ENCODE data around the gene CARS2. TPM values are rescaled to one million over a fixed set of nuclear protein-coding genes. Genes with fewer than 3 reads are reported as not detected.
"Not testable (repeated sequence)": the region's sequence is repeated elsewhere in the genome, so short reads cannot be mapped to it uniquely, and the experiment has no call there.

CARS2 gene, protein sequence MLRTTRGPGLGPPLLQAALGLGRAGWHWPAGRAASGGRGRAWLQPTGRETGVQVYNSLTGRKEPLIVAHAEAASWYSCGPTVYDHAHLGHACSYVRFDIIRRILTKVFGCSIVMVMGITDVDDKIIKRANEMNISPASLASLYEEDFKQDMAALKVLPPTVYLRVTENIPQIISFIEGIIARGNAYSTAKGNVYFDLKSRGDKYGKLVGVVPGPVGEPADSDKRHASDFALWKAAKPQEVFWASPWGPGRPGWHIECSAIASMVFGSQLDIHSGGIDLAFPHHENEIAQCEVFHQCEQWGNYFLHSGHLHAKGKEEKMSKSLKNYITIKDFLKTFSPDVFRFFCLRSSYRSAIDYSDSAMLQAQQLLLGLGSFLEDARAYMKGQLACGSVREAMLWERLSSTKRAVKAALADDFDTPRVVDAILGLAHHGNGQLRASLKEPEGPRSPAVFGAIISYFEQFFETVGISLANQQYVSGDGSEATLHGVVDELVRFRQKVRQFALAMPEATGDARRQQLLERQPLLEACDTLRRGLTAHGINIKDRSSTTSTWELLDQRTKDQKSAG
- 100 to 1,000 TPM in 1 of 2 donors, 10 to 100 TPM in 1; 58.1 to 112 TPM for total RNA-seq

DNA sequence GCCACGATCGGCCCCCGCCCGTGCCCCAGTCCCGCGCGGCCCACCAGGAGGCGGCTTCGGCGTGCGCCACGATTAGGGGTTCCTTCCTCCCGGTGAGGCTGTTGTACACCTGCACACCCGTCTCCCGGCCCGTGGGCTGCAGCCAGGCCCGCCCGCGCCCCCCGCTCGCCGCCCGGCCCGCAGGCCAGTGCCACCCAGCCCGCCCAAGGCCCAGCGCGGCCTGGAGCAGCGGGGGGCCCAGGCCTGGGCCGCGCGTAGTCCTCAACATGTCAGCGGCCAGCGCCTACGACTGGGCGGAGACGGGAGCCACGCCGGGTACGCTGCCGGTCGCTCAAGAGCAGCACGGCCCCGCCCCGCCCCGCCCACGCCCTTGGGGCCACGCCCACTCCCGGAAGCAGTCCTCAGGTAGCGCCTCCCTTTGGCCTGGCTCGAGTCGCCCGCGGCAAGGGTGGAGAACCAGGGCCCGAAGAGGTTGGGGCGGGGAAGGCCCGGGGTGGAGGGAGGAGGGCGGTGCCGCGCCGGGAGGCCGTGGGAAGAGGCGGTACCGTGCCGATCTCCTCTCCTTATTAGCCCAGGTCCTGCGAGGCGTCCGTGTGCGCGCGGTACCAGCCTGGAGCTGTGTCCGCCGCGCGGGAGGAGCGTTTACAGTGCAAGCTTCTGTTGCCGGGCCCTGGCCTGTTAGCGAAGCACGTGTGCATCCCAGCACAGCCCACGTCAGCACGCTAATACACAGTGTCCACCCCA, at the start of gene CARS2:
Gene CARS2 (minus strand): TSS at position 291 of the 744 bp plus-strand sequence. CDS start 23 bp downstream, at position 268.
- ATAC-seq (peak; percentile 98 to 99), DNase-seq (ENCODE audit: low spot score) (peak; percentile 96)
- Mint-ChIP-seq H3K27ac (peak within 1 kb of the TSS; percentile 77 to 78), H3K36me3 (peaks cover 10% of the 10 kb centered on the region), H3K4me3 (peak within 1 kb of the TSS; percentile 85), H3K4me1 (ENCODE audit: low read depth in 2 of 2) (peaks cover 22 to 30% of the 10 kb centered on the region in 2 donors), H3K27me3 (no peaks in the 10 kb centered on the region), H3K9me3 (no peaks in the 10 kb centered on the region)

DNA sequence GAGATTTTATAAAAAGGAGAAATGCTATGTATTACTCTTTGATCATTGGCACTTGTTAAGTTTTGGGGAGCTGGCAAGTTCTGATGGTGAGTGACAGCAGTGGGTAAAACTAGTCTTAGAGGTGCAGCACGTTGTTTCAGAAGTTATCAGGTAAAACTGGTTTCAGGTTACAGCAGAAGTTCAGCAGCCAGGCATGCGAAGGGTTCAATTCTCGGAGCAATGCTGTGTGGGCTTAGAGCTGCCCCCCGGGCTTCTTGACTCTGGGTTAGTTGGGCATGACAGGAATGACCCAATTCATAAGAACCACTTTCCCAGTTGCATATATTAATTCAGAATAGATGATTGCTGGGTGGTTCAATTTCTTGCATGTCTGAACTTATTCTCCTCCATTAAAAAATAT, 42.4 kb upstream of the CARS2 start:
- Mint-ChIP-seq H3K4me3 (no peak overlapping the region), H3K9me3 (peaks cover 6% of the 10 kb centered on the region), H3K27me3 (no peaks in the 10 kb centered on the region), H3K27ac (no peak overlapping the region), H3K4me1 (ENCODE audit: low read depth in 2 of 2) (no peaks in the 10 kb centered on the region), H3K36me3 (peaks cover 15% of the 10 kb centered on the region)
- no peak for ATAC-seq
- DNase-seq (ENCODE audit: low spot score), result no peak

DNA sequence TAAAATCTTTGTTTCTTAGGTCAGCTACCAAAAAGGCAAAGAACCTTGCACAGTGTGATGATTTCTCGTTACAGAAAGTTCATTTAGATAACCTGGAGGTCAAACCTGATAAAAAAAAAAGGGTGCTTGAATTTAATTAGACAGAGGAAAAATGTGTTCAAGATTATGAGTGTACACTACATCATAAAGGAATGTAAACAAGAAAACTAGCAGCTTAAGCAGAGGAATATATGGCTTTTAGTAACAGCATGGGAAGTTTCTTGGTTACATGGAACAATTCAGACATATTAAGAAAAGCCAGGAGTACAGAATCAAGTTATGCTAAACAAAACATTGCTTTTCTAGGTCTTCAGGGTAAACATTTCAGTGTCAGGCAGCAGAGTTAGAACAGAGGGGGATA, 40.5 kb upstream of the CARS2 start:
- no peak for DNase-seq (ENCODE audit: low spot score)
- H3K36me3 Mint-ChIP-seq, result peaks cover 19% of the 10 kb centered on the region
- H3K4me3 Mint-ChIP-seq, result no peak overlapping the region

DNA sequence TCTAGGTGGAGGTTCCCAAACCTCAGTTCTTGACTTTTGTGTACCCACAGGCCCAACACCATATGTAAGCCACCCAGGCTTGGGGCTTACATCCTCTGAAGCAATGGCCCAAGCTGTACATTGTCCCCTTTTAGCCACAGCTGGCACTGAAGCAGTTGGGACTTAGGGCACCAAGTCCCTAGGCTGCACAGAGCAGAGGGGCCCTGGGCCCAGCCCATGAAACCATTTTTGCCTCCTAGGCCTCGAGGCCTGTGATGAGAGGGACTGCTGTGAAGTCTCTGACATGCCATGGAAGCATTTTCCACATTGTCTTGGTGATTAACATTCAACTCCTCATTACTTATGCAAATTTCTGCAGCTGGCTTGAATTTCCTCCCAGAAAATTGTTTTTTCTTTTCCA, 37.8 kb upstream of the CARS2 start:
- H3K36me3 Mint-ChIP-seq, result peaks cover 12% of the 10 kb centered on the region
- DNase-seq (ENCODE audit: low spot score) (no peak), ATAC-seq (no peak)
- H3K27me3 Mint-ChIP-seq, result peaks cover 0 to 2% of the 10 kb centered on the region in 2 donors
- no peak overlapping the region for H3K4me3 Mint-ChIP-seq
- peaks cover 11% of the 10 kb centered on the region for H3K9me3 Mint-ChIP-seq
- H3K4me1 Mint-ChIP-seq (ENCODE audit: low read depth in 2 of 2), result no peaks in the 10 kb centered on the region
- no peak overlapping the region for H3K27ac Mint-ChIP-seq

More for the DNA sequence above, 40.5 kb upstream of the CARS2 start:
- H3K27ac Mint-ChIP-seq, result no peak overlapping the region
- no peaks in the 10 kb centered on the region for H3K4me1 Mint-ChIP-seq (ENCODE audit: low read depth in 2 of 2)
- peaks cover 11% of the 10 kb centered on the region for H3K9me3 Mint-ChIP-seq
- no peaks in the 10 kb centered on the region for H3K27me3 Mint-ChIP-seq
- ATAC-seq, result no peak

DNA sequence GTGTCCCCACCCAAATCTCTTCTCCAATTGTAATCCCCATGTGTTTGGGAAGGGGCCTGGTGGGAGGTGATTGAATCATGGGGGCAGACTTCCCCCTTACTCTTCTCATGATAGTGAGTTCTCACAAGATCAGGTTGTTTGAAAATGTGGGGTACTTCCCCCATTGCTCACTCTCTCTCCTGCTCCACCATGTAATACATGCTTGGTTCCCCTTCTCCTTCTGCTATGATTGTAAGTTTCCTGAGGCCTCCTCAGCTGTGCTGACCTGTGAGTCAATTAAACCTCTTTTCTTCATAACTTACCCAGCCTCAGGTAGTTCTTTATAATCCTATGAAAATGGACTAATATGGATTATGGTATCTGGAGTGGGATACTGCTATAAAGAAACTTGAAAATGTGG, 31.6 kb upstream of the CARS2 start:
- no peak overlapping the region for H3K4me3 Mint-ChIP-seq
- H3K27me3 Mint-ChIP-seq, result peaks cover 0 to 2% of the 10 kb centered on the region in 2 donors
- peaks cover 5% of the 10 kb centered on the region for H3K36me3 Mint-ChIP-seq
- ATAC-seq (no peak), DNase-seq (ENCODE audit: low spot score) (no peak)
- H3K9me3 Mint-ChIP-seq, result no peaks in the 10 kb centered on the region
- no peak overlapping the region for H3K27ac Mint-ChIP-seq
- H3K4me1 Mint-ChIP-seq (ENCODE audit: low read depth in 2 of 2), result no peaks in the 10 kb centered on the region

DNA sequence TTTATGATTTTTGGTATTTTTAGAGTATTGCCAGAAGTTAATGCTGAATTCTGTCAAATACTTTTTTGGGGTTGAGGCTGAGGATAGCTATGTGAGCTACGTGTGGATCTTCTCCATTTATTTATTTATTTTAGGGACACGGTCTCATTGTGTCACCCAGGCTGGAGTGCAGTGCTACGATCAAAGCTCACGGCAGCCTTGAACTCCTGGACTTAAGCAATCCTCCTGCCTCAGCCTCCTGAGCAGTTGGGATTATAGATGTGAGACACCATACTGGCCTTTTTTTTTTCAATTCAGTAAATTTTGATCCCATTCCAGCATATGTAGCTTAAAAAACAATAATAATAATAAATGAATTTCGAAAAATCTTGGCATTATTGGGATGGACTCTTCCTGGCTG, 28.6 kb upstream of the CARS2 start:
- Mint-ChIP-seq H3K36me3 (peaks cover 4% of the 10 kb centered on the region), H3K4me1 (ENCODE audit: low read depth in 2 of 2) (peaks cover 0 to 3% of the 10 kb centered on the region in 2 donors), H3K27ac (no peak overlapping the region), H3K9me3 (no peaks in the 10 kb centered on the region), H3K27me3 (peaks cover 0 to 4% of the 10 kb centered on the region in 2 donors), H3K4me3 (no peak overlapping the region)
- ATAC-seq (no peak), DNase-seq (ENCODE audit: low spot score) (no peak)

DNA sequence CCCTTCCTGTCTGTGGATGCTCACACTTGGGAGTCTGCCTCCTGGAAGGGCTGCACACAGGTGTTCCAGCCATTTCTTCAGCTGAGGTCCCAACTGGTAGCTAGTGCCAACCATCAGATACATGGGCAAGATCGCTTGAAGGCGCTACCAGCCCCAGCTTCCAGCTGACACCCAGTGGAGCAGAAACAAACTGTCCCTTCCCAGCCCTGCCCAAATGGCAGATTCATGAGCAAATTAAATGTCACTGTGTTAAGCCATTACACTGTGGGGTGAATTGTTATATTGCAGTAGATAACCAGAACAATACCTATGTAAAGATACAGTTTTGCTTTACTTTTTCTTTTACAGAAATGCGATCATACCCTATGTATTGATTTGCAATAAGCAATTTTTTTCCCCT, 25.2 kb upstream of the CARS2 start:
- Mint-ChIP-seq H3K4me1 (ENCODE audit: low read depth in 2 of 2) (peaks cover 15 to 21% of the 10 kb centered on the region in 2 donors), H3K9me3 (no peaks in the 10 kb centered on the region), H3K36me3 (no peaks in the 10 kb centered on the region), H3K27ac (no peak overlapping the region), H3K4me3 (no peak overlapping the region), H3K27me3 (peaks cover 0 to 3% of the 10 kb centered on the region in 2 donors)
- ATAC-seq (no peak), DNase-seq (ENCODE audit: low spot score) (no peak)

DNA sequence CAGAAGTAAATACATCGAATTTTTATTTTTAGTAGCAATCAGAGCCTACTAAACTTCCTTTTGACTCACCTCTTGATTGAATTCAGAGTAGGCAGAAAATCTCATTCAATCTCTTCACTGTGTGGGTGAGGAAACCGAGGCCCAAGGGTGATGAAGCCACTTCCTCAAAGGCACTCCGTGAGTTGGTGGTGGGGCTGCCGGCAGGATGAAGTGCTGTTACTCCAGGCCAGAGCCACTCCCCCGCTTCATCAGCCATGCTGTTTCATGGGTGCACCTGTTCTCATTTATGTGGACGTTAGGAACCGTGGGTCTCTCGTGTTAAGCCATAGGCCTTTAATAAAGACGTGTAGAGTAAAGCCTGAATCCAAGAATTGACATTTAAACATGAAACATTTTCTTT, 20.8 kb upstream of the CARS2 start:
- H3K4me1 Mint-ChIP-seq (ENCODE audit: low read depth in 2 of 2), result peaks cover 19 to 26% of the 10 kb centered on the region in 2 donors

DNA sequence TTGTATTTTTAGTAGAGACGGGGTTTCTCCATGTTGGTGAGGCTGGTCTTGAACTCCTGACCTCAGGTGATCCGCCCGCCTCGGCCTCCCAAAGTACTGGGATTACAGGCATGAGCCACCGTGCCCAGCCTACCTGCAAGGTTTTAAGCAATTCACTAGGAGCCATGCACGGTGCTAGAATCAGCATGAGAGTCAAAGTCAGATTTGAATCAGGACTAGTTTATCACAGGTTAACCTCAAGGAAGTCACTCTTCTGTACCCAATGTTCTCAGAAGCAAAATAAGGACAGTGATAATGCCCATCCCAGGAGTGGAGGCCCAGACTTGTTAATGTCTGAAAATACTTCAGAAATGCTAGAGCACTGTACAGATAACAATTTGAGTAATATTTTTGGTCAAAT, 20.2 kb upstream of the CARS2 start:
- H3K4me1 Mint-ChIP-seq (ENCODE audit: low read depth in 2 of 2), result peaks cover 19 to 26% of the 10 kb centered on the region in 2 donors
- not testable (repeated sequence) for H3K27me3 Mint-ChIP-seq; DNase-seq (ENCODE audit: low spot score); H3K36me3 Mint-ChIP-seq; H3K9me3 Mint-ChIP-seq
- peak overlapping the region; percentile 86 for H3K4me3 Mint-ChIP-seq
- ATAC-seq, result peak; percentile 71 to 81
- H3K27ac Mint-ChIP-seq, result peak overlapping the region; percentile 68 to 74

More for the DNA sequence above, 20.8 kb upstream of the CARS2 start:
- H3K27me3 Mint-ChIP-seq, result peaks cover 0 to 3% of the 10 kb centered on the region in 2 donors
- DNase-seq (ENCODE audit: low spot score) (peak; percentile 88), ATAC-seq (peak; percentile 98)
- peak overlapping the region; percentile 86 for H3K4me3 Mint-ChIP-seq
- no peaks in the 10 kb centered on the region for H3K9me3 Mint-ChIP-seq
- peak overlapping the region; percentile 68 to 74 for H3K27ac Mint-ChIP-seq
- no peaks in the 10 kb centered on the region for H3K36me3 Mint-ChIP-seq

DNA sequence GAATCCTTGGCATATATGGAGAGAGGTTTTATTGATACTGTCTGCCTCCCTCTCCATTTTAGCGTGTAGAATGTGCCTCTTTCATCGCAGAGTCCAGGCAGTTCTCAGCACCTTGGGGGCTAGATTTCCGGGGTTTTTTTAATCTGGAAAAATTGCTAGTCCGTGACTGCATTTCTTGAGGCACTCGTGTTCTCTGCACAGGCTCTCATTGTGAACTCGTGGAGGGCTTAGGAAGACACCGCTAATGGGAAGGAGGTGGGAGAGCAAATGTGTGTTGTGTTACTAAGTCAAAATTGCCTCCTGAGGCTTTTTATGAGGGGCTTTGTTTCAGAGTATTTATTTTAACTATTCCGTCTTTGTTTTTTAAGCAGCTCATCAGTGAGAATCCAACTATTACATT, 17.7 kb upstream of the CARS2 start:
- ATAC-seq (no peak), DNase-seq (ENCODE audit: low spot score) (no peak)
- Mint-ChIP-seq H3K4me3 (no peak overlapping the region), H3K27me3 (no peaks in the 10 kb centered on the region), H3K27ac (no peak overlapping the region), H3K4me1 (ENCODE audit: low read depth in 2 of 2) (peaks cover 23 to 28% of the 10 kb centered on the region in 2 donors), H3K9me3 (no peaks in the 10 kb centered on the region), H3K36me3 (peaks cover 7% of the 10 kb centered on the region)

DNA sequence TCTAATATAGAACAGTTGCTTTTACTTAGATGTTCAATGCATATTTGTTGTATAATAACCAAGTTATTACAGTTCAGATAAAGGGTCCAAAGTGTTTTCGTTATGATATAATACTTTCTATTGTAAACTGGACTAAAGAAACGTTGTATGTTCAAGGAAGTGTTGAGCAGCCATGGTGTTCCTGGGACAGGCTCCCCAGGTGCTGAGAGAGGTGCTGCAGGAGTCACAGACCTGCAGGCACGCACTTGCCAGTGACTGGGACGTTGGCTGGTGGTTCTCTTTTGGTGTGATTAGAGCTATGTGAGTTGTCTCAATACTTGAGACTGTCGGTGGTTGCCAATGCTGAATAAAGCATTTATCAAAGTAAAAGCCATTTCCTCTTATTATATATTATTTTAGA, 17.1 kb upstream of the CARS2 start:
- H3K9me3 Mint-ChIP-seq, result no peaks in the 10 kb centered on the region
- no peak overlapping the region for H3K27ac Mint-ChIP-seq
- no peaks in the 10 kb centered on the region for H3K27me3 Mint-ChIP-seq
- ATAC-seq, result no peak
- H3K4me3 Mint-ChIP-seq, result no peak overlapping the region
- no peak for DNase-seq (ENCODE audit: low spot score)
- peaks cover 20 to 26% of the 10 kb centered on the region in 2 donors for H3K4me1 Mint-ChIP-seq (ENCODE audit: low read depth in 2 of 2)
- peaks cover 7% of the 10 kb centered on the region for H3K36me3 Mint-ChIP-seq

DNA sequence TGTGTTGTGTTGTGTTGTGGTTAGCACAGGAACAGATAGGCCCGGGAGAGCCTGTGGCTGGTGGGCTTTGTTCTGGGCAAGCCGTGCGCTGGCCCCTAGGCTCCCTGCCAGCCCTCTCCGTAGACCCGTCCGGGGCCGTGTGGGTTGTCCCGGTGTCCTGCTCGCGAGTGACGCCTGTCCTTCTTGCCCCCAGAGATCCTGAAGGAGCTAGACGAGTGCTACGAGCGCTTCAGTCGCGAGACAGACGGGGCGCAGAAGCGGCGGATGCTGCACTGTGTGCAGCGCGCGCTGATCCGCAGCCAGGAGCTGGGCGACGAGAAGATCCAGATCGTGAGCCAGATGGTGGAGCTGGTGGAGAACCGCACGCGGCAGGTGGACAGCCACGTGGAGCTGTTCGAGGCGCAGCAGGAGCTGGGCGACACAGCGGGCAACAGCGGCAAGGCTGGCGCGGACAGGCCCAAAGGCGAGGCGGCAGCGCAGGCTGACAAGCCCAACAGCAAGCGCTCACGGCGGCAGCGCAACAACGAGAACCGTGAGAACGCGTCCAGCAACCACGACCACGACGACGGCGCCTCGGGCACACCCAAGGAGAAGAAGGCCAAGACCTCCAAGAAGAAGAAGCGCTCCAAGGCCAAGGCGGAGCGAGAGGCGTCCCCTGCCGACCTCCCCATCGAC, 13.3 kb upstream of the CARS2 start:
- no peak overlapping the region for H3K4me3 Mint-ChIP-seq
- peaks cover 7% of the 10 kb centered on the region for H3K36me3 Mint-ChIP-seq
- ATAC-seq (no peak), DNase-seq (ENCODE audit: low spot score) (no peak)
- no peaks in the 10 kb centered on the region for H3K9me3 Mint-ChIP-seq
- no peak overlapping the region for H3K27ac Mint-ChIP-seq
- H3K4me1 Mint-ChIP-seq (ENCODE audit: low read depth in 2 of 2), result peaks cover 16 to 27% of the 10 kb centered on the region in 2 donors
- H3K27me3 Mint-ChIP-seq, result no peaks in the 10 kb centered on the region

DNA sequence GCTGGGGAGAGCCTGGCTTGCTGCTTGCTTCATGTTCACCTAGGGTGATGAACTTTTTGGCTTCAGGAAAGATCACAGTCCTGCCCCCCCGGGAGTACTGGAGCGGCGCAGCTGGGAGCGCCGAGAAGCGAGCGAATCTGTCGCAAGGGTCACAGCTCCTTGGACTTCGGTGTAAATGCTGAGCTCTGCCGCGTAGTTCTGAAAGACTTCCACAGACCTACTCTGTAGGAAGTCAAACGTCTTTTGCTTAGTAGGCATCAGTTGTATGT, 10.3 kb upstream of the CARS2 start:
- Mint-ChIP-seq H3K27ac (peak overlapping the region; percentile 90 to 97), H3K4me1 (ENCODE audit: low read depth in 2 of 2) (peaks cover 27 to 32% of the 10 kb centered on the region in 2 donors), H3K4me3 (peak overlapping the region; percentile 98), H3K36me3 (peaks cover 7% of the 10 kb centered on the region), H3K27me3 (no peaks in the 10 kb centered on the region), H3K9me3 (no peaks in the 10 kb centered on the region)
- DNase-seq (ENCODE audit: low spot score), result no peak
- ATAC-seq, result no peak

Data from natural killer cell treated with Interleukin-12 subunit alpha and Interleukin-12 subunit beta and Interleukin-15 and Interleukin-18, amount 100 ng/mL, for 72 hours (primary cell).